ENCODE data around the gene PI4K2A.

Gene PI4K2A

DNA sequence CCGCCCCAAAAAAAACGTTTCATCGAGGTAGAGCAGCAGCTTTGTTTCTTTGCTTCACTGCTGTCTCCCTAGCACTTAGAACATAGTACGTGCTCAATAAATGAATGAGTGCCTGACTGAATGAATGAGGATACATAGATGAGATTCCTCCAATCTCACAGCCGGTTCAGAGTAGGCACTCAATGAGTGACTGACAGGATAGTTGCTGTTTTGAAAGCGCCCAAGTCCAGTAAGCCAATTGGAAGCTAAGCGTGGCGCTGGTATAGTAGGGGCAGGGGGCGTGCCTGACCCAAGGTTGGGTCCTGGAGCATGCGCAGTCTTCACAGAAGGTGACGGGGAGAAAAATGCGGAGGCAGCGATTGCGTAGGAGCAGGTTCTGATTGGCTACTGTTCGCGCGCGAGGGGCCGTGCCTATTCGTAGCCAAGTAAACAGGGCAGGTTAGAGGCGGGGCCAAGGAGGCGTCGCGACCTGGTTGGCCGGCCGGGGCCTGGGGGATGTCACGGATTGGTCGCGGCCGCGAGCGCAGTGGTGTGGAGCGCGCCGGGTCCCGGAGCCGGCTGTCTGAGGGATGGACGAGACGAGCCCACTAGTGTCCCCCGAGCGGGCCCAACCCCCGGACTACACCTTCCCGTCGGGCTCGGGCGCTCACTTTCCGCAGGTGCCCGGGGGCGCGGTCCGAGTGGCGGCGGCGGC lies at the start of gene PI4K2A:
TSS of gene PI4K2A (plus strand) at position 498 of the 694 bp plus-strand sequence. CDS start at position 570, 72 bp downstream.
- DNase-seq, result peak; percentile 98

- DNase-seq, result no peak
Observed at GRCh38 chr10:97590748-97591495, 49.5 kb upstream of the PI4K2A start.

GRCh38 chr10:97593421-97593820 lies 47.0 kb upstream of the PI4K2A start:
- DNase-seq, result no peak

DNA sequence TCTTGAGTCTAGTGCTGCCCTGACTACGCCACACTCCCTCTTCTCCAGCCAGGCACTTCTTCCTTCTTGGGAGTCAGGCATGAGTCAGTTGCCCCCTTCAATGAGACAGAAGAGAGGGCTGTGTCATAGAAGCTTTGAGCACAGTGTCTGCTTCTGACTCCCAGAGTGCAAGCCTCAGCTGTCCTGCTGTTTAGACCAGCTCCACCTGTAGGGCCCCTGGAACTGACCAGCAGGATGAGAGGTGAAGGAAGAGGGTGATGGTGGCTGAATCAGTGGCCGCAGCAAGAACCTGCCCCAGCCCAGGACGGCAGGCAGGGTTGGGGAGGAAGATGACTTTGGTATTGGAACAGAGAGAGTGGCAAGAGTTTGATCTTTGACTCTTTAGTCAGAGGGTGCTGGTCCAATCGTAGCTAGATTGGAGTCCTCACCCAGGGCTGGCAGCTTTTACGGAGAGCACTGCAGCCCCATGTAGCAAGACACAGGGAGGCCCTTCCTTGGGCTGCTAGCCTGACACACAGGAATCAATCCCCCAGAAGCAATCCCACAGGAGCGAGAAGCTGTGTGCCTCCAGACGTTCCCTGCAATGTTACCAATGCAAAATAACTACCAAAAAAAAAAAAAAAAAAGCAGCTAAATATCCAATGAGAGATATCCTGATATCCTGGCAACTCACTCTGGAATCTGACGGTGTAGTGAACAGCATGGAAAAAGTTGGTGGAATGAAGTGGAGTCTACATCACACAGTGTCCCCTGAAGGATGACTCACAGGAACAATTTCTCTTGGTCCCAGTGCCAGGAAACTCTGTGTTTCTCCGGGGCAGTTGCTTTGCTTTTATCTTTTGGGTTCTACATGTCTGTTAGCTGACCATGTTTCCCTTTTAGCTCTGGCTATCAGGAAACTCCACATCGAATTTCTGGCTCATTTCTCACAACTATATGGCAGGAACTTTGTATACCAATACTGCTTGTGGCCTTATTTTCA lies 44.1 kb upstream of the PI4K2A start:
- no peak for DNase-seq

DNA sequence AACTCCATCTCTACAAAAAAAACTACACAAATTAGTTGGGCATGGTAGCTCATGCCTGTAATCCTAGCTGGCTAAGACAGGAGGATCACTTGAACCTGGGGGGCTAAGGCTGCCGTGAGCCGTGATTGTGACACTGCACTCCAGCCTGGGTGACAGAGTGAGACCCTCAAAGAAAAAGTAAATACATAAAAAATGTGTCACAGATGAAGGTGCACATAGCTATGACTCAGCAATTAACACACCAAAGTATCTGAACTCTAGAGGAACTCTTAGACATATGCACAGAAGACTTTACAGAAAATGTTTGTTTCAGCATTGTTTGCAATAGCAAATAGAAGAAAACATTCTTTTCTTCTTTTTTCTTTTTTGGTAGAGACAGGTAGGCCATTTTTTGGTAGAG lies 42.7 kb upstream of the PI4K2A start:
- no peak for DNase-seq

- no peak for DNase-seq
Observed at GRCh38 chr10:97598407-97599271, 41.8 kb upstream of the PI4K2A start.

DNA sequence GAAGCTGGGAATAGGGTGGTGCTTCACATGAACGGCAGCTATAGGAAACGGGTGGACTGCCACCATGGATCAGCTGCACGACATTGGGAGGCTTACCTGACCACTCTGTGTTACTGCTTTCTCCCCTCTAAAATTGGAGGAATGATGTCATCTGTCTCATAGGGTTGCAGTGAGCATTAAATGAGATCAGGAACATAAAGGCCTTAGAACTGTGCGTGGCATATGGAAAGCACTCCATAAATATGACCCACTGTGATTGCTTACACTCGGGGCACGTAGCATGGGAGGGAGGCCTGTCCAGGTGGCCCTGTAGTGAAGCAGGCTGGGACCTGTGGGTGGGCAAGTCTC lies 41.2 kb upstream of the PI4K2A start:
- no peak for DNase-seq

DNA sequence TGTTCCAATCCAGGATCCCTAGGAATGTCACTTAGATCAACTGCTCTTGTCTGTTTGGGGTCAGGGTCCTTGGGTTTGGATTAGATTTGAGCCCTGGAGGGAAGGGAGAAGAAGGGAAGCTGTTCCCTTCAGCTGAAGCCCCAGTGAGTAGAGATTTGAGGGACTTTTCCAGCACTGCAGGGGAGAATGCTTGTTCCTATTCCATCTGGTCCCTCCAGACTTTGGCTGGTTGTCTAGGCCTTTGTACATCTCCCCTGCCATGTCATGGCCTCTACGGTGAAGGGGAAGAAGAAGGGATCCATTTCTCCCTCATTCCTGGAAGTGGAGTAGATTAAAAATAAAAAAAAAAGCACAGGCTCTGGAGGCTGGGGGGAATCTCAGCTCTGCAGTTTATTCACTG lies 39.9 kb upstream of the PI4K2A start:
- no peak for DNase-seq

- DNase-seq, result no peak
Observed at GRCh38 chr10:97601268-97602215, 38.9 kb upstream of the PI4K2A start.

DNA sequence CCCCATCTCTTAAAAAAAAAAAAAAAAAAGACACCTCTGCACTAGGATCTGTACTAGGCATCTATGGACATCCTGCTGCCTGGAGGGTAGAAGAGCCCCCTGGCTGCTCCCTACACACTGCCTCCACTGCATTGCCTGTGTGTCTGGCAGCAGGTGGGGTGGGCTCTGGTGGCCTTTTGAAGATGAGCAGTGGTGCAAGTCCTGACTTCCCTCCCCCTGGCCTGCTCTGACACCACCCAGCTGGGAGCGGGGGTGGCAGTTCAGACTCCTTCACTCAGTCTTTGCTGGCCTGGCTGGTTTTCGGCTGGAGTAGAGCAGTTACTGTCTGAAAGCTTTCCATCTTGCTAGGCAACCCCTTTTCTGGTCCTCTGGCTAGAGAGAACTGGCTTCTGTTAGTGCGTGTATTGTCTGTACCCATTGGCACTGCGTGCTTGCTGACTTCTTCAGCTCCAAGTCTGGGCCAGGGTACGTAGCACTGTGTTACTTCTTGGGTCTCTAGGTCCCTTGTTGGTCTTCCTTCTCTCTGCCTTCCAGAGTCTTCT lies 33.3 kb upstream of the PI4K2A start:
- DNase-seq, result no peak

DNA sequence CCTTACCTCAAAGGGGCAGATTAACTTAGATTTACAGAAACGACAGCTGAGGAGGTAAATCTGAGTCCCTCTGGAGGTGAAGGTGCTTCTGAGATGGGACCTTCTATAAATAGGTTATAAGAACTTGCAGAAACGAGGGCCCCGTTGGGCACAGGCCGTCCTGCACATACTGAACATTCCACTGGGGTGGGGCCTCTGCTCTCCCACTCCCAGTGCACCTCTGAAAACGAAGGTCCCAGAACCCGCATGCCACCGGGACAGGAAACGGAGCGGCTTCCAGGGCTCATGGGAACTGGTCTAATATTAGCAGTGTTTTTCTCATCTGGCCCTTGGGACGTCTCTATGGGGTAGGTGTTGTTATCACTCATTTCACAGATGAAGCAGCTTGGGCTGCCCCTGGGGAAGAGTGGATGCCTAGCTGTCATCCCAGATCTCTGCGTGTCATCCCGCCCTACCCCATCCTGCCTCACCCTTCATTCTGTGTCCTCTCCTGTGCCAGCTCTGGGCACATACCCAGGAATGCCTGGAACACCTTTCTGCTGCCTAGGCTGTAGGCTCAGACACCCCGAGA lies 31.4 kb upstream of the PI4K2A start:
- no peak for DNase-seq

DNA sequence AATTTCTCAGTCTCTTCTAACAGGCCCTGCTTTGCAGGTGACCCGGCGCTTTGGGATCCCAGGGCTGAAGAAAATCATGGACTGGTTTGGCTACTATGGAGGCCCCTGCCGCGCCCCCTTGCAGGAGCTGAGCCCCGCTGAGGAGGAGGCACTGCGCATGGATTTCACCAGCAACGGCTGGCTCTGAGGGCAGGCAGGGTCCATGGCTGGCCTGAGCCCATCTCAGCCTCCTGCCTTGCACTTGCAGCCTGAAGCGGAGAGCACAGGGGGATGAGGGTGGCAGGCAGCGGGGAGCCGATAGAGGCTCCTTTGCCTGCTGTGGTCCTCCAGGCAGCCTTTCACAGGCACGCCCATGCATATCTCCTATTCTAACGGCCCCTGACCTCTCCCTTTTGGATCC lies 29.0 kb upstream of the PI4K2A start:
- no peak for DNase-seq

GRCh38 chr10:97612386-97612785 lies 28.1 kb upstream of the PI4K2A start:
- DNase-seq, result no peak

- DNase-seq, result no peak
Observed at GRCh38 chr10:97618285-97618684, 22.2 kb upstream of the PI4K2A start.

- no peak for DNase-seq
Observed at GRCh38 chr10:97618733-97619132, 21.7 kb upstream of the PI4K2A start.

- no peak for DNase-seq
Observed at GRCh38 chr10:97623277-97623676, 17.2 kb upstream of the PI4K2A start.

- DNase-seq, result no peak
Observed at GRCh38 chr10:97627731-97628130, 12.7 kb upstream of the PI4K2A start.

DNA sequence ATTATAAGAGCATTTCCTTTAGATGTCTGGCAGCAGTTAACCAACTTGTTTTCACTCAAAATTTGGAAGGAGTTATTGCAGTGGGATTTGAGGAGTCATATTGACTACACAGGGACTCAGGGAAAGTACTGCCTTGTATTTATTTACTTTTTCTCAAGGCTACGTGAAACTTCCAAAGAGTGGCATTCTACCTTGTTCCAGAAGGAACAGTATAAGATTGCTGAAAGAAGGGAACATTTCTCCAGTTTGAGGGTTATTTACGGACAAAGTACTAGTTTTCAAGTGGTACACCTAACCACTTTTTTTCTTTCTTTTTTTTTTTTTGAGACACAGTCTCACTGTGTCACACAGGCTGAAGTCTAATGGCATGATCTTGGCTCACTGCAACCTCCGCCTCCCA lies 12.2 kb upstream of the PI4K2A start:
- no peak for DNase-seq

DNA sequence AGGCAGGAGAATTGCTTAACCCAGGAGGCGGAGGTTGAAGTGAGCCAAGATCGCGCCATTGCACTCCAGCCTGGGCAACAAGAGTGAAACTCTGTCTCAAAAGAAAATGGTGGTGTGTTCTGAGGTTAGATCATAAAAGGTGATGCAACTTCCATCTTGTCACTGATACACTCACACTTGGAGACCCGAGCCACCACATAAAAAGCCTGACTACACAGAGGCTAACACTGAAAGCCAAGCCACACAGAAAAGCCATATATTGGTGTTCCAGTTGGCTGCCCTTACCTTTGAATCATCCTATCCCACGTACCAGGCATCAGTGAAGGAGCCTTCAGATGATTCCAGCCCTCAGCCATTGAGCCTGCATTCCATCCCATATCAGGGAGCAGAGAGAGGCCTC lies 11.2 kb upstream of the PI4K2A start:
- no peak for DNase-seq

DNA sequence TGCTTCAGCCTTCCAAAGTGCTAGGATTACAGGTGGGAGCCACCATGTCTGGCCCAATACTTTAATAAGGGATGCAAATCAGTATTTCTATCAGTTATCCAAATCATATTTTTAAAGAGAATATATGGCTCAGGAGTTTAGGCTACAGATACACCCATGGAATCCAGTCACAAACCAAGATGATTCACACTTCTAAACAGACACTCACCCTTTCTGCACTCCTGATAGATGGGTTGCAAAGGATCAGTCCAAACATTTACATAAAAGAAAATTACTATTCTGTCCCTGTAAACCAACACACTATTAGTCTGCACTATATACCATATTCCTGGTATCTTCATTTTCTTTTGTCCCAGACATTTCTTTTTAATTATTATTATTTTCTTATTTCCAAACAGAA lies 9.4 kb upstream of the PI4K2A start:
- DNase-seq, result no peak

All from activated CD8-positive, alpha-beta memory T cell treated with anti-CD3 and anti-CD28 coated beads, Interleukin-2, amount 50 U/mL, for 4 hours (primary cell).